CD4-positive, alpha-beta T cell treated with Interleukin-4 for 4 hours (primary cell): Measurements from ENCODE around the gene ZNF408.

Experiments used
- DNase-seq: peaks from one replicate; pipeline ENCODE4 v3.0.0-alpha.2; 2020

Gene ZNF408

DNA sequence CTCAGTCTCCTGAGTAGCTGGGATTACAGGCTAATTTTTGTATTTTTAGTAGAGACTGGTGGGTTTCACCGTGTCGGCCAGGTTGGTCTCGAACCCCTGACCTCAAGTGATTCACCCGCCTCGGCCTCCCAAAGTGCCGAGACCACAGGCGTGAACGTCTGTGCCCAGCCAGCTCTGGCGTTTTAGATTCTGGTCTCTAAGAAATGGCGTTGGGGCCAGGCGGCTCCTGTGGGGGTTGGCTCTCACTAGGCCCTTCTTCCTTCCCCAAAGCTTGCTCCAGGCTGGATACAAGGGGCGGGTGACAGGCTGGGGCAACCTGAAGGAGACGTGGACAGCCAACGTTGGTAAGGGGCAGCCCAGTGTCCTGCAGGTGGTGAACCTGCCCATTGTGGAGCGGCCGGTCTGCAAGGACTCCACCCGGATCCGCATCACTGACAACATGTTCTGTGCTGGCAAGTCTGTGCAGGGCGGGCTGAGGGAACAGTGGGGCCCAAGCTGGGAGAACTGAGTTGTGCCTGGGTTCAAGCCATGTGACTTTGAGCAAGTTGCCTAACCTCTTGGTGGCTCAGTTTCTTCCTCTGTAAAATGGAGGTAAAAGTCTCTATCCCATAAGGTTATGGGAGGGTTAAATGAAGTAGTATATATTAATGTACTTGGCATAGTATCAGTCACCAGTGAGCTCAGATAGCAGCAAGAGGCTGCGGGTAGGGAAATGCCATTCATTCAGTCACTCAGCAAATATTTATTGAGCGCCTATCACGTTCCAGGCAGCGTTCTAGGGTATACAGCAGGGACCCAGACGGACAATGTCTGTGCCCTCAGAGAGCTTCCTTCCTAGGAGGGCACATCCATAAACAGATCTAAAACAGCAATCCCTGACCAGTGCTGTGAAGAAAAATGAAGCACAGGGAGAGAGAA lies 28.5 kb downstream of the ZNF408 start:
- DNase-seq = no peak

DNA sequence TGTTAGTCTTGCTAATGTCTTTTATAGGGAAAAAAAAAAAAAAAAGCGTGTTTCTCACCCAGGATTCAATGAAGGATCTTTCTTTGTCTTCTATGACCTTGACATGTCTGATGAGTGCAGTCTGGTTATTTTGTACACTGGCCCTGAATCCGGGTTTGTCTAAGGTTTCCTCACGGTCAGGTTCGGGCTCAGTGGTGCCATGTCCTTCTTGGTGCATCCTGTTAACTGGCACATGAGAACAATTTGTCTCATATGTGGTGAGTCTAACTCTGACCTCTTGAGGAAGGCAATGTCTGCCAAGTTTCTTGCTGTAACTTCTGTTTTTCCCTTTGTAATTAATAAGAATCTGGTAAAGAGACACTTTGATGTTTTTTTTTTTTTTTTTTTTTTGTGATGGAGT lies 30.7 kb downstream of the ZNF408 start:
- no peak for DNase-seq

DNA sequence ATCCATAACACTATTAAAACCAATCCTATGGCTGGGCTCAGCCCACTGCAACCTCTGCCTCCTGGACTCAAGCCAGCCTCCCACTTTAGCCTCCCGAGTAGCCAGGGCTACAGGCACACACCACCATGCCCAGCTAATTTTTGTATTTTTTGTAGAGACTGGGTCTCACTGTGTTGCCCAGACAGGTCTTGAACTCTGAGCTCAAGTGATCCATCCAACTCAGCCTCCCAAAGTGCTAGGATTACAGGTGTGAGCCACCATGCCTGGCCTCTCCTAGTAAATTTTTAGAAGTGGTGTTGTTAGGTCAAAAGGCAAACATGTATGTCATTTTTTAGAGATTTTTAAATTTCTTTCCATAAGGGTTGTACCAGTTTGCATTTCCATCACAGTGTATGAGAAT lies 32.4 kb downstream of the ZNF408 start:
- no peak for DNase-seq

DNA sequence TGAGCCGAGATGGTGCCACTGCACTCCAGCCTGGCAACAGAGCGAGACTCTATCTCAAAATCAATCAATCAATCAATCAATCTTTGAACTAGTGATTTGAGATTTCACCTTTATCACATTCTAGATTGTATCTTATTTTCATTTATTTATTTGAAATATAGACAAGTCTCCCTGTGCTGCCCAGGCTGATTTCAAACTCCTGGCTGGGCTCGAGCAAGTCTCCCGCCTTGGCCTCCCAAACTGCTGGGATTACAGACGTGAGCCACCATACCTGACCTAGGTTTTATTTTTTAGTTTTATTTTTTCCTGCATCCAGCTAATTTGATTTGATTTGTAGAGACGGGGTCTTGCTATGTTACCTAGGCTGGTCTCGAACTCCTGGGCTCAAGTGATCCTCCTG lies 35.3 kb downstream of the ZNF408 start:
- DNase-seq = no peak

DNA sequence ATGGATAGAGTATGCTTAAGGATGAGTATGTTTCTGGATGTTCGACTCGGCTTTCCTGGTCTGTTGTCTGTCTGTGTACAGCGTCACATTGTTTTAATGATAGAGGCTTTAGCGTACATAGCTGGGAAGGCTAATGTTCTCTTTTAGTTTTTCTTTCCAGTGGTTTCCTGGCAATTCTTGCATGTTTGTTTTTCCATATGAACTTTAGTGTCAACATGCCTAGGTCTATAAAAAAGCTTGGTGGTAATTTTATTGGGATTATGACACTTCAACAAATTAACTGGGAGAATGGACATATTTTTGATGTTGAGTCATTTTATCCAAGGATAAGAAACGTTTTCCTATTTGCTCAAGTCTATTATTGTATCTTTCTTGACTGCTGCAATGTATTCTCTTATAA lies 35.8 kb downstream of the ZNF408 start:
- no peak for DNase-seq

DNA sequence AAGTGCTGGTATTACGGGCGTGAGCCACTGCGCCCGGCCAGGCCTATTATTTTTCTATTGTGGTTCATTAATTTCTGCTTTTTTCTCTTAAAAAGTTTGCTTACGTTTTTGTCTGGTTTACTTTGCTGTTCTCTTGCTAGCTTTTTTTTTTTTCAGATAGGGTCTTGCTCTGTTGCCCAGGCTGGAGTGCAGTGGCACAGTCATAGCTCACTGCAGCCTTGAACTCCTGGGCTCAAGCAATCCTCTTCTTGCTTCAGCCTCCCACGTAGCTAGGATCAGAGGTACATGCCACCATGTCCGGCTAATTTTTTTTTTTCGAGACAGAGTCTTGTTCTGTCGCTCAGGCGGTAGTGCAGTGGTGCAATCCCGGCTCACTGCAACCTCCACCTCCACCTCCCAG lies 36.9 kb downstream of the ZNF408 start:
- no peak for DNase-seq

DNA sequence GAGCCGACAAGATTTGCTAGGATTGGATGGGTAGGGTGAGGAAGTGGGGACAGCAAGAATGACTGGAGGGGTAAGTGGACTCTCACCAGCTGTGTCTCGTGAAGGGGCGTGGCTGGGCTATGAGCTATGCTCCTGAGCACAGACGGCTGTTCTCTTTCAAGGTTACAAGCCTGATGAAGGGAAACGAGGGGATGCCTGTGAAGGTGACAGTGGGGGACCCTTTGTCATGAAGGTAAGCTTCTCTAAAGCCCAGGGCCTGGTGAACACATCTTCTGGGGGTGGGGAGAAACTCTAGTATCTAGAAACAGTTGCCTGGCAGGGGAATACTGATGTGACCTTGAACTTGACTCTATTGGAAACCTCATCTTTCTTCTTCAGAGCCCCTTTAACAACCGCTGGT lies 38.1 kb downstream of the ZNF408 start:
- DNase-seq = no peak

DNA sequence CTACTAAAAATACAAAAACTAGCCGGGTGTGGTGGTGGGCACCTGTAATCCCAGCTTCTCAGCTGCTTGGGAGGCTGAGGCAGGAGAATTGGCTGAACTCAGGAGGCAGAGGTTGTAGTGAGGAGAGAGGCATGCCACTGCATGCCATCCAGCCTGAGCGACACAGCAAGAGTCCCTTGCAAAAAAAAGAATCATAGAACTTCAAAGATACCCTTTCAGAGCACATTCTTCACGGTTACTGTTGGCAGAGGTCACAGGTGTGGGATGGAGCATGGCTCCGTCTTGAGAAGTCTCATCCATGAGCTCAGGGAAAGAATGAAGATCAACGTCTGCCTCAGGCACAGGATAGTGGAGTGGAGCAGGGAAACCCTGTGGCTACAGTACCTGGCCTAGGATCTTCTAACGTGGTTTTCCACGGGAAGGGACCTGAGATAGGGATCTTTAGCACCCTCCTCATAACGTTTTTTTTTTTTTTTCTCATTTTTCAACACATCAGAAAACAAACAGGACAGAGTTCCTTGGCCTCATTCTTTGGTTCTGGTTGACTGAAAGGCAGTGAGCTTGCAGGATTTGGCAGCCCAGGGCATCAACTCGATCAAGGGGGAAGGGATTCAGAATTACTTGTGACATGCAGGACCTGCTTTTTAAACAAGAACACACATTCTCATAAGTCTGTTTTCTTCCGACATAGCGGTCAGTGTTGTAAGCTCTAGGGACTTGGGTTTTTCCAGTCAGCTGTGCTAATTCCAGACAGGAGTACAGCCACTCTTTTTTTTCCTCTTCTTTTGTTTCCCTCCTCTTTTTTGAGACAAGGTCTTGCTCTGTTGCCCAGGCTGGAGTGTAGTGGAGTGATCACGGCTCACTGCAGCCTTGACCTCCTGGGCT lies 41.0 kb downstream of the ZNF408 start:
- no peak for DNase-seq

DNA sequence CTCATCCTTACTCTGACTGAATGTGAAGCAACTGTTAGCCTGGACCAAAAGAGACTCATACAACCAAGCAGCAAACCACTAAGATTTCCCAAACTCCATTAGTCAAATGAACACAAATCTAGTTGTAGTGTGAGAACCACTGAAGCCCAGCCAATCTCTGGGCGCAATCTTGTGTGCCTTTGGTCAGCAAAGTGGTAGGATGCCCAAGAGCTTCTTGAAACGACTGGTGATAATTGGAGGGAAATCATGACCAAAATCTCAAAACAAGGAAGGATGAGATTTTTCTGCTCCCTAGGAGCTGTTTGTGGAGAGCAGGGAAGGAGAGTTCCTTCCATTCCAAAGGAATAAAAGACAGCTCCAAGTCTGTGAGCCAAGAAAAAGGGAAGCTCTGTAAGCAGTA lies 42.2 kb downstream of the ZNF408 start:
- no peak for DNase-seq

DNA sequence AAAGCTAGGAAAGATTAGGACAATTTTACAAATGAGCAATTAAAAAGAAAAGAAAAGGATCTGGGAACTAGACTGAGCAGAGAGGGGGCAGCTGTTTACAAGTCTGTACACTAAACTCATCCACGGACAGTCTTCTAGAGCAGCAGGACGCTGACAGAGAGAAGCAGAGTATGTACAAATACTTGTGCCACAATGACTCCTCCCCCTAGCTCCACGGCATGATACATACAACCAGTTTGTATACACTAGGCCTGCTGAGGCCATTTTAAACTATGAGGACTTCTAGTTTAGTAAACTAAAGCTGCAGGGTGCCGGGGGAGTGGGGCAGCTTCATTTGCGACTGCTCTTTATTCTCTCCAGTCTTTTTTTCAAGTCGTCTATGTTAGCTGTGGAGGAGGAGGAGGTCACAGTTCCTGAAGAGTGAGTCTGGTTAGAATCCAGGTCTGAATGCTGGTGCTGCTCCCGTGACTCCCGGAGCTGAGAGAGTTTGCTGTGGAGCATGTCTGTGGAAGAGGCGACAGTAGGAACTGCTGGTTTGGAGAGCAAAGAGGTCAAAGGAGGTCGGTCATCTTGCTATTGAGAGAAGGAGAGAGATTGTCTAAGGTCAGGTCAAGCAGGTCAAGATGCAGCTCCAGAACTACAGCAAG lies 43.0 kb downstream of the ZNF408 start:
- no peak for DNase-seq

DNA sequence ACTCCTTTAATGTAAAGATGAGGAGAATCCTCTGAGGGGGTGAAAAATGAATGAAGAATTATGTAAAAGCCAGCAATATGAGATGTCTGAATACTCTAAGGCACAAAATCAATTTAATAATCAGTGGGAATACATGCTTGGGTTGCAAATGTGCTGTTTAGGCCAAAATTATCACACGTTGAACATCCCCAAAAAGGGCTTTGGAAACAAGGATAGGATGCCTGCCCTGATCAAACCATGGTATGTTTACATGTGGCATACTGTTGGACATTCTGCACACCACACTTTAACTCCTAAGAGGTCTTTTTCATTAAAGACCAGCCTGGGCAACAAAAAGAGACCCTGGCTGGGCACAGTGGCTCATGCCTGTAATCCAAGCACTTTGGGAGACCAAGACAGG lies 44.5 kb downstream of the ZNF408 start:
- no peak for DNase-seq

DNA sequence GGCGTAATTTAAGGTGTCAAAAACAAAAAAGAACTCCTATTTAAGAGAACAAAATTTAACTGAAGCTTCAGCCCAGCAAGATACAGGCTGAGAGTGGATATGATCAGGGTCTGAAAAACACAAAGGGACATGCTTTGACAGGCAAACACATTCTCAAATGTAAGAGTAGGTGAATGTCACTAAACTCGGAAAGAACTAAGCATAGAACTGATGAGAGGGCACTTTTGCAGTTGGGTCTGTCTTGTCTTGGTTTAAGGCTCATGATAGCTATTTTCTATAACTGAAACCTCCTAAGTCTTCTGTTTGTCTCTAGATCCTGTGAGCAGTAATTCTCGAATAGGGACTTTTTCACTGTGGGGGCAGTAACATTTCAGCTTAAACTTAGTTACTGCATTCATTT lies 45.2 kb downstream of the ZNF408 start:
- no peak for DNase-seq

DNA sequence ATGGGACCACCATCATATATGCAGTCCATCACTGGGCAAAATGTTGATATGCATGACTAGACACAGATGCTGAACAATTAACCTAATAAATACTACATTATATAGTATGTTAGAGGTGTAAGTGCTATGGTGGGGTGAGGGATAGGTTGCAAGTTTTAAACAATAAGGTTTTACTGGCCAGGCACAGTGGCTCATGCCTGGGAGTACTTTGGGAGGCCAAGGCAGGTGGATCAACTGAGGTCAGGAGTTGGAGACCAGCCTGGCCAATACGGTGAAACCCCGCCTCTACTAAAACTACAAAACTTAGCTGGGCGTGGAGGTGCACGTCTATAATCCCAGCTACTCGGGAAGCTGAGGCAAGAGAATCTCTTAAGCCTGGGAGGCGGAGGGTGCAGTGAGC lies 46.3 kb downstream of the ZNF408 start:
- DNase-seq = no peak
